Lower leg skin (tissue), 4 donors: ENCODE data around the gene DPP6. TPM values are rescaled to one million over a fixed set of nuclear protein-coding genes. Genes with fewer than 3 reads are reported as not detected.

Experiments used
- DNase-seq, 2 donors: peaks; one replicate each; pipeline ENCODE4 v3.0.0-alpha.2; 2019; ENCODE audit warnings: low spot score in 2 of 2
- H3K4me3 ChIP-seq: fragments of 200-600 bp; sonication (generic); 2 replicates; pipeline ENCODE4 v1.5.1; 2017; ENCODE audit warnings: mild to moderate bottlenecking, low read depth; ENCODE audit not compliant: poor library complexity, severe bottlenecking
- CTCF ChIP-seq, 3 donors: fragments of 450-650 bp; IDR thresholded peaks; one replicate each; pipeline ENCODE4 v1.5.1; 2016; ENCODE audit warnings: antibody characterized with exemption in 3 of 3, mild to moderate bottlenecking in 3 of 3, moderate library complexity in 2 of 3
- POLR2A ChIP-seq, 2 donors: fragments of 450-650 bp; IDR thresholded peaks; one replicate each; pipeline ENCODE4 v1.6.1; 2016 to 2017; ENCODE audit warnings: antibody characterized with exemption in 2 of 2, mild to moderate bottlenecking in 1 of 2, moderate library complexity in 1 of 2
- WGBS, 2 donors: methylation state at CpG; one replicate each; pipeline ENCODE4 v1.1.5; 2018; 5-methylcytosine and 5-hydroxymethylcytosine counted together
- intact Hi-C: fragments of 100-400 bp; cut with DNase I; formaldehyde crosslinking; loops from one replicate; pipeline ENCODE4 v1.15.0; 2023; ENCODE audit warnings: low total_unique reads
- total RNA-seq, 4 donors: library from RNA; depleted of rRNA; stranded (reverse); fragments of >200 nt; gene quantifications; one replicate each; pipeline ENCODE4 v1.1.0, GENCODE V29; 2016

DPP6 gene
- total RNA-seq, 4 donors from 2014 or later: 1.0 to 4.5 (median 2.9) TPM

GRCh38 chr7:154419344-154419743 is 367.1 kb downstream of the DPP6 start:
- WGBS, 2 donors: 80 to 81% methylated on average over 10 of the region's 10 CpGs
- intact Hi-C loops: no loop called here
- no peak overlapping the region for H3K4me3 ChIP-seq
- no peak for DNase-seq
- TF ChIP-seq POLR2A (IDR thresholded peaks at IDR 0.05) (no peak), CTCF (IDR thresholded peaks at IDR 0.05) (no peak)

GRCh38 chr7:154423231-154423630 is 371.0 kb downstream of the DPP6 start:
- intact Hi-C loops: loop anchor here (10.0 kb wide), 1 partner anchor 62 kb away; no protein-coding TSS in a partner anchor
- no peak for TF ChIP-seq POLR2A (IDR thresholded peaks at IDR 0.05)
- TF ChIP-seq CTCF (IDR thresholded peaks at IDR 0.05): no peak
- 28 to 33% methylated on average over 4 of the region's 4 CpGs for WGBS, 2 donors
- DNase-seq: no peak
- no peak overlapping the region for H3K4me3 ChIP-seq

GRCh38 chr7:154424350-154424749 is 372.2 kb downstream of the DPP6 start:
- WGBS, 2 donors: 42 to 44% methylated on average over 8 of the region's 8 CpGs
- TF ChIP-seq POLR2A (IDR thresholded peaks at IDR 0.05): no peak
- no peak for TF ChIP-seq CTCF (IDR thresholded peaks at IDR 0.05)
- no peak overlapping the region for H3K4me3 ChIP-seq
- DNase-seq: no peak
- intact Hi-C loops: loop anchor here (10.0 kb wide), 1 partner anchor 60 kb away; no protein-coding TSS in a partner anchor

GRCh38 chr7:154425271-154425670 is 373.1 kb downstream of the DPP6 start:
- WGBS, 2 donors: 79 to 84% methylated on average over 2 of the region's 2 CpGs
- DNase-seq: no peak
- intact Hi-C loops: loop anchor here (10.0 kb wide), 1 partner anchor 60 kb away; no protein-coding TSS in a partner anchor
- no peak for TF ChIP-seq CTCF (IDR thresholded peaks at IDR 0.05)
- no peak for TF ChIP-seq POLR2A (IDR thresholded peaks at IDR 0.05)
- H3K4me3 ChIP-seq: no peak overlapping the region

GRCh38 chr7:154426778-154427177 is 374.6 kb downstream of the DPP6 start:
- TF ChIP-seq CTCF (IDR thresholded peaks at IDR 0.05): no peak
- no peak for TF ChIP-seq POLR2A (IDR thresholded peaks at IDR 0.05)
- DNase-seq: no peak
- intact Hi-C loops: loop anchor here (10.0 kb wide), 1 partner anchor 58 kb away; no protein-coding TSS in a partner anchor
- WGBS, 2 donors: 82 to 90% methylated on average over 3 of the region's 3 CpGs
- H3K4me3 ChIP-seq: no peak overlapping the region

GRCh38 chr7:154427533-154427932 is 375.3 kb downstream of the DPP6 start:
- intact Hi-C loops: loop anchor here (10.0 kb wide), 1 partner anchor 57 kb away; no protein-coding TSS in a partner anchor
- no peak for DNase-seq
- no peak for TF ChIP-seq POLR2A (IDR thresholded peaks at IDR 0.05)
- no peak for TF ChIP-seq CTCF (IDR thresholded peaks at IDR 0.05)
- no peak overlapping the region for H3K4me3 ChIP-seq
